GM12878 (cell line): ENCODE measurements around the gene SPTLC3. TPM values are rescaled to one million over a fixed set of nuclear protein-coding genes. Genes with fewer than 3 reads are reported as not detected.

Experiments used
- ATAC-seq: fragments of 200-7000 bp; cut with Tn5 transposase; 3 replicates; pipeline ENCODE4 v1.9.1; 2020; ENCODE audit warnings: mild to moderate bottlenecking, moderate library complexity
- BruUV-seq: library from RNA; stranded (reverse); fragments of 400-500 nt; replicated peaks from 2 replicates; lab custom pipeline; 2021; lab: Mats Ljungman, UMichigan
- CTCF ChIA-PET: fragments of 300-600 bp; sonication (Branson Sonifier 250); formaldehyde crosslinking; extraction: SDS; loops from one replicate; lab custom pipeline; 2021; ENCODE audit warnings: inconsistent platforms; lab: Yijun Ruan, JAX
- POLR2A ChIA-PET: fragments of 350-600 bp; formaldehyde crosslinking; extraction: SDS; loops from one replicate; lab custom pipeline; 2021; ENCODE audit warnings: inconsistent platforms; lab: Charles Lee
- RAD21 ChIA-PET: fragments of 300-600 bp; sonication (Branson Sonifier 250); formaldehyde crosslinking; loops from one replicate; lab custom pipeline; 2023; ENCODE audit warnings: antibody characterized with exemption; ENCODE audit not compliant: unreplicated experiment; lab: Charles Lee
- SMC1A ChIA-PET: fragments of 300-600 bp; sonication (Branson Sonifier 250); formaldehyde crosslinking; loops from one replicate; lab custom pipeline; 2023; ENCODE audit not compliant: unreplicated experiment, uncharacterized antibody; lab: Charles Lee
- DNase-seq: peaks from one replicate; pipeline ENCODE4 v3.0.0-alpha.2; 2011; ENCODE audit warnings: low read depth, low spot score
- FAIRE-seq: peaks from 3 replicates; lab custom pipeline; 2011; peaks lifted over from hg19 to GRCh38; lab: Jason Lieb, UNC
- H2AFZ ChIP-seq: 2 replicates; pipeline ENCODE4 v1.6.0; 2011; ENCODE audit warnings: low read depth, low read length, control low read depth; ENCODE audit not compliant: control insufficient read depth
- H3K27ac ChIP-seq: 2 replicates; pipeline ENCODE4 v1.5.1; 2011; ENCODE audit warnings: control low read depth; ENCODE audit not compliant: control insufficient read depth, insufficient read depth
- H3K27me3 ChIP-seq, 2 experiments: replicated peaks in 1 of 2; 2 replicates each; pipeline versions ENCODE4 v1.6.0 to v1.6.1; 2011; ENCODE audit warnings: low read length in 1 of 2; ENCODE audit not compliant: control insufficient read depth in 2 of 2, insufficient read depth in 2 of 2
- H3K36me3 ChIP-seq, 2 experiments: 2 replicates each; pipeline ENCODE4 v1.5.1; 2011; ENCODE audit warnings: low read length in 1 of 2; ENCODE audit not compliant: control insufficient read depth in 2 of 2, insufficient read depth in 2 of 2
- H3K4me1 ChIP-seq: 2 replicates; pipeline ENCODE4 v1.6.1; 2011; ENCODE audit warnings: mild to moderate bottlenecking, low read length, moderate library complexity, mixed read lengths; ENCODE audit not compliant: control insufficient read depth, insufficient read depth
- H3K4me2 ChIP-seq: 2 replicates; pipeline ENCODE4 v1.6.0; 2011; ENCODE audit warnings: control low read depth; ENCODE audit not compliant: control insufficient read depth, insufficient read depth
- H3K4me3 ChIP-seq: fragments of 200-600 bp; sonication (generic); 2 replicates; pipeline ENCODE4 v1.5.1; 2016
- H3K79me2 ChIP-seq: 2 replicates; pipeline ENCODE4 v1.6.0; 2011; ENCODE audit warnings: low read length; ENCODE audit not compliant: control insufficient read depth, insufficient read depth
- H3K9ac ChIP-seq: 2 replicates; pipeline ENCODE4 v1.8.0; 2011; ENCODE audit warnings: low read length, control low read depth, mixed read lengths; ENCODE audit not compliant: control insufficient read depth, insufficient read depth
- H3K9me3 ChIP-seq: replicated peaks from 3 replicates; pipeline ENCODE4 v1.5.1; 2011; ENCODE audit warnings: mild to moderate bottlenecking, low read length; ENCODE audit not compliant: control insufficient read depth, insufficient read depth
- H4K20me1 ChIP-seq: 2 replicates; pipeline ENCODE4 v1.6.0; 2011; ENCODE audit not compliant: control insufficient read depth, insufficient read depth
- ASH2L ChIP-seq: fragments of 300-600, 200-600 bp; sonication (generic); IDR thresholded peaks from 2 replicates; pipeline ENCODE4 v1.6.1; 2017; ENCODE audit warnings: low read depth, mild to moderate bottlenecking, borderline replicate concordance
- BCL11A ChIP-seq: IDR thresholded peaks from 2 replicates; pipeline ENCODE4 v1.6.1; 2011; ENCODE audit warnings: low read depth, low read length
- BMI1 ChIP-seq: fragments of 450-650 bp; IDR thresholded peaks from 2 replicates; pipeline ENCODE4 v1.6.1; 2016; ENCODE audit warnings: mild to moderate bottlenecking, moderate library complexity, borderline replicate concordance
- CREB1 ChIP-seq: IDR thresholded peaks from 2 replicates; pipeline ENCODE4 v1.6.1; 2012; ENCODE audit warnings: low read depth, mild to moderate bottlenecking, inconsistent platforms
- E2F4 ChIP-seq: IDR thresholded peaks from 2 replicates; pipeline ENCODE4 v1.6.1; 2012; ENCODE audit warnings: low read depth, low read length, improper control_type of control experiment
- ESRRA ChIP-seq: IDR thresholded peaks from 2 replicates; pipeline ENCODE4 v1.6.1; 2012; ENCODE audit warnings: mild to moderate bottlenecking, low read length, improper control_type of control experiment
- HDGF ChIP-seq: fragments of 450-650 bp; IDR thresholded peaks from 2 replicates; pipeline ENCODE4 v1.6.1; 2016; ENCODE audit warnings: antibody characterized with exemption
- JUND ChIP-seq: IDR thresholded peaks from 2 replicates; pipeline ENCODE4 v1.6.1; 2012; ENCODE audit warnings: low read depth, mild to moderate bottlenecking, low read length, improper control_type of control experiment, moderate library complexity
- MYB ChIP-seq: fragments of 150-350 bp; IDR thresholded peaks from 2 replicates; pipeline ENCODE4 v1.6.1; 2014; ENCODE audit warnings: mild to moderate bottlenecking, low read depth, low read length, borderline replicate concordance
- RAD51 ChIP-seq: fragments of 450-650 bp; IDR thresholded peaks from 2 replicates; pipeline ENCODE4 v1.6.1; 2016; ENCODE audit warnings: moderate library complexity, mild to moderate bottlenecking, inconsistent platforms
- SIX5 ChIP-seq: IDR thresholded peaks from 2 replicates; pipeline ENCODE4 v1.6.1; 2011; ENCODE audit warnings: mild to moderate bottlenecking, low read depth, low read length, moderate library complexity; ENCODE audit not compliant: severe bottlenecking
- SMAD5 ChIP-seq: IDR thresholded peaks from 2 replicates; pipeline ENCODE4 v1.6.1; 2016; ENCODE audit warnings: antibody characterized with exemption, low read depth
- SPI1 ChIP-seq: IDR thresholded peaks from 2 replicates; pipeline ENCODE4 v1.6.1; 2011; ENCODE audit warnings: low read depth, mild to moderate bottlenecking, low read length, moderate library complexity, borderline replicate concordance; ENCODE audit not compliant: insufficient read depth
- STAT1 ChIP-seq: fragments of 450-650 bp; conservative IDR thresholded peaks from 2 replicates; pipeline ENCODE4 v1.6.1; 2014; ENCODE audit warnings: antibody characterized with exemption, mild to moderate bottlenecking
- TCF7 ChIP-seq: IDR thresholded peaks from 2 replicates; pipeline ENCODE4 v1.6.1; 2014; ENCODE audit warnings: antibody characterized with exemption, borderline replicate concordance
- ZNF622 ChIP-seq: fragments of 450-650 bp; IDR thresholded peaks from 2 replicates; pipeline ENCODE4 v1.6.1; 2017; ENCODE audit warnings: mild to moderate bottlenecking, inconsistent platforms
- WGBS: methylation state at CpG from one replicate; pipeline ENCODE4 v1.1.6; 2016; ENCODE audit warnings: low lambda C conversion rate; ENCODE audit not compliant: insufficient replicate concordance, insufficient coverage; ENCODE audit errors: missing lambda C conversion rate; 5-methylcytosine and 5-hydroxymethylcytosine counted together
- in situ Hi-C: fragments of 300-500 bp; cut with MboI; formaldehyde crosslinking; loops from 9 replicates; pipeline ENCODE4 v1.14.3; 2018; ENCODE audit warnings: mixed read lengths
- intact Hi-C: fragments of 100-400 bp; cut with micrococcal nuclease; formaldehyde crosslinking; loops from one replicate; pipeline ENCODE4 v1.14.2; 2022; ENCODE audit not compliant: unreplicated experiment
- polyA plus RNA-seq, 11 experiments: library from polyadenylated mRNA; depleted of rRNA in 4 of 11; unstranded in 6 of 11; stranded (reverse) in 5 of 11; fragments of >200 nt; fragmentation: Nextera tagmentation in 4 of 11; fragmentation: Illumina TruSeq in 1 of 11; extraction: Ambion mirVana in 4 of 11; extraction: Trizol in 1 of 11; gene quantifications; 1 replicate in 1 of 11; 2 replicates in 10 of 11; pipeline versions ENCODE4 v1.2.1 to v1.2.3, GENCODE V29; 2011 to 2016; ENCODE audit warnings: inconsistent platforms in 2 of 11, missing spikeins in 2 of 11, low read depth in 1 of 11
- total RNA-seq, 4 experiments: library from RNA; depleted of rRNA in 3 of 4; stranded (reverse); fragments of >200 nt in 3 of 4; fragmentation: Illumina TruSeq in 1 of 4; extraction: Trizol in 1 of 4; gene quantifications; 2 replicates each; pipeline versions ENCODE4 v1.2.1 to v1.2.3, GENCODE V29; 2013 to 2021
- TF ChIP-seq, protein P1 (sequence below): fragments of 450-650 bp; IDR thresholded peaks from 2 replicates; pipeline ENCODE4 v1.6.1; 2014; ENCODE audit warnings: mild to moderate bottlenecking
- TF ChIP-seq, protein P2 (sequence below): fragments of 450-650 bp; conservative IDR thresholded peaks from 2 replicates; pipeline ENCODE4 v1.6.1; 2017; ENCODE audit warnings: mild to moderate bottlenecking, moderate library complexity

Gene SPTLC3
- total and polyA plus RNA-seq, 10 of the 15 experiments (the other 5 are each of a cell fraction or from before 2014, with no cell fraction given): 0.04 to 0.29 (median 0.06) TPM; not detected in 7

GRCh38 chr20:13131688-13132087 lies 122.9 kb downstream of the SPTLC3 start:
- no peaks in the 10 kb centered on the region for H3K79me2 ChIP-seq
- H2AFZ ChIP-seq: no peak overlapping the region
- TF ChIP-seq ZNF622 (no peak), SMAD5 (no peak), ESRRA (no peak), BCL11A (no peak), RAD51 (no peak), HDGF (no peak), STAT1 (no peak), JUND (no peak), ASH2L (no peak), E2F4 (no peak), SIX5 (no peak), TCF7 (no peak), BMI1 (no peak), CREB1 (no peak), SPI1 (no peak), MYB (no peak)
- TF ChIP-seq, protein P1, sequence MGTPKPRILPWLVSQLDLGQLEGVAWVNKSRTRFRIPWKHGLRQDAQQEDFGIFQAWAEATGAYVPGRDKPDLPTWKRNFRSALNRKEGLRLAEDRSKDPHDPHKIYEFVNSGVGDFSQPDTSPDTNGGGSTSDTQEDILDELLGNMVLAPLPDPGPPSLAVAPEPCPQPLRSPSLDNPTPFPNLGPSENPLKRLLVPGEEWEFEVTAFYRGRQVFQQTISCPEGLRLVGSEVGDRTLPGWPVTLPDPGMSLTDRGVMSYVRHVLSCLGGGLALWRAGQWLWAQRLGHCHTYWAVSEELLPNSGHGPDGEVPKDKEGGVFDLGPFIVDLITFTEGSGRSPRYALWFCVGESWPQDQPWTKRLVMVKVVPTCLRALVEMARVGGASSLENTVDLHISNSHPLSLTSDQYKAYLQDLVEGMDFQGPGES: no peak
- TF ChIP-seq, protein P2, sequence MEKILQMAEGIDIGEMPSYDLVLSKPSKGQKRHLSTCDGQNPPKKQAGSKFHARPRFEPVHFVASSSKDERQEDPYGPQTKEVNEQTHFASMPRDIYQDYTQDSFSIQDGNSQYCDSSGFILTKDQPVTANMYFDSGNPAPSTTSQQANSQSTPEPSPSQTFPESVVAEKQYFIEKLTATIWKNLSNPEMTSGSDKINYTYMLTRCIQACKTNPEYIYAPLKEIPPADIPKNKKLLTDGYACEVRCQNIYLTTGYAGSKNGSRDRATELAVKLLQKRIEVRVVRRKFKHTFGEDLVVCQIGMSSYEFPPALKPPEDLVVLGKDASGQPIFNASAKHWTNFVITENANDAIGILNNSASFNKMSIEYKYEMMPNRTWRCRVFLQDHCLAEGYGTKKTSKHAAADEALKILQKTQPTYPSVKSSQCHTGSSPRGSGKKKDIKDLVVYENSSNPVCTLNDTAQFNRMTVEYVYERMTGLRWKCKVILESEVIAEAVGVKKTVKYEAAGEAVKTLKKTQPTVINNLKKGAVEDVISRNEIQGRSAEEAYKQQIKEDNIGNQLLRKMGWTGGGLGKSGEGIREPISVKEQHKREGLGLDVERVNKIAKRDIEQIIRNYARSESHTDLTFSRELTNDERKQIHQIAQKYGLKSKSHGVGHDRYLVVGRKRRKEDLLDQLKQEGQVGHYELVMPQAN: no peak
- H3K36me3 ChIP-seq: no peaks in the 10 kb centered on the region
- CTCF ChIA-PET: interaction anchor here (1.5 kb wide), 1 partner anchor 13 kb away, joined by 5 read pairs; no protein-coding TSS in a partner anchor
- intact Hi-C loops: no loop called here
- RAD21 ChIA-PET: no interaction called here
- H3K27ac ChIP-seq: no peak overlapping the region
- WGBS: 3% methylated on average over 3 of the region's 3 CpGs
- peaks cover 0 to 2% of the 10 kb centered on the region in 2 experiments; a peak in 2 of 4 replicates for H3K27me3 ChIP-seq
- no peak for FAIRE-seq
- in situ Hi-C loops: no loop called here
- no peaks in the 10 kb centered on the region for H3K9me3 ChIP-seq
- POLR2A ChIA-PET: no interaction called here
- BruUV-seq: no TSS peak
- no peak overlapping the region for H3K9ac ChIP-seq
- no peak overlapping the region for H3K4me3 ChIP-seq
- no peaks in the 10 kb centered on the region for H4K20me1 ChIP-seq
- no peak for DNase-seq
- no peak overlapping the region for H3K4me2 ChIP-seq
- H3K4me1 ChIP-seq: no peaks in the 10 kb centered on the region
- SMC1A ChIA-PET: no interaction called here
- ATAC-seq: no peak
